A375 (cell line): ENCODE results near the gene ZNF563. TPM values are rescaled to one million over a fixed set of nuclear protein-coding genes. Genes with fewer than 3 reads are reported as not detected.

Experiments
- small RNA-seq: library from RNA; depleted of rRNA; stranded (forward); fragments of <200 nt; gene quantifications from one replicate; pipeline ENCODE3, GENCODE V24; 2014
- total RNA-seq: library from RNA; depleted of rRNA; stranded (reverse); fragments of >200 nt; shearing (Covaris generic); gene quantifications from 2 replicates; pipeline ENCODE4 v1.2.3, GENCODE V29; 2014; rRNA removed

The ZNF563 gene
- total RNA-seq, result 1.4 and 2.4 TPM in 2 replicates

GRCh38 chr19:12333162-12334159, at the start of gene ZNF563:
TSS of gene ZNF563 (minus strand) at chr19:12333633. CDS start at chr19:12333482, 151 bp downstream.

DNA sequence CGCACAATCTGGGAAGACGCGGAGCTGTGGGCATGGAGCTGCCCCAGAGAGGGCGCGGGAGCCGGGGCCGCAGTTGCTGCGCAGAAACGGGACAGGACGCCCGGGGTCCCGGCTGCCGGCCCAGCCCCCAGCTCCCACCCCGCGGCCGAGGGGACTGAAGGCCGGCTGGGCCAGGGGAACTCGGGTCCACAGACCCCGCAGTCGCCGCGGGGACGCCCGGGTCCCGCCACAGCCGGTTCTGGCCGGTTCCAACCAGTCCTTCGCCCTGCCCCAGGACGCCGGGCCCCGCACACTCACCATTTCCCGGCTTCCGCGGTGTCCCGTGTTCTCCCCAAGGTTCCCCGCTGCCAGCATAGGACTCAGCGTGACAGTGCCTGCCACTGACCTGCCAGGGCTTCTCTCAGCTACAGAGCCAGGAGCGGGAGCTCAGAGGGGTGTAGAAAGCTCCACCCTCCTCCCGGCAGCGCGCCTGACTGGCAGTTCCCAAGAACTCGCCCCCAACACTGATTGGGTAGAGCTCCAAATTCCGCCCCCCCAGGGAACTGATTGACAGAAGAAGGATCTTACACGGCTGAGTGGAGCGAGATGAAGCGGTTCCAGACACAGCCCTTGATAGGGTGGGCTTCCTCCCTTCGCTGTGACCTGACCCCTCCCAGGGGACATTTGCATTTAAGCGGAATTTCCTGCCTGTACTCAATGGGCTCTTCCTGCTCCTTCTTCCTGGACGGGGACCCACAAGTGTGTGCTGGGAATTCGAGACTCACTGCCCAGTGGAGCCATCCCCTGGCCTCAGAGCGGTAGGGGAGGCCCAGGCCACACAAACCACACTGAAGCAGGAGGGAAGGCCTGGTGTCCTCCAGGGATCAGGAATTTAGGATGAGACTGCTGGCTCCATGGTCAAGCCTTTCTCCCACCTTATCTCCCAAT, 32.1 kb upstream of the ZNF563 start, which contains the start of gene ZNF442:
TSS of gene ZNF442 (minus strand) at position 448 of the 927 bp plus-strand sequence. CDS start 2,052 bp downstream, outside the sequence.

GRCh38 chr19:12294249-12295158, 38.9 kb downstream of the ZNF563 start, which contains the start of gene ZNF44:
TSS of gene ZNF44 (minus strand) at chr19:12294883. CDS start at chr19:12294694, 189 bp downstream.

Small RNA genes lying within 50 kb of the gene (small RNA-seq; reads per million reads assigned to genes)
- not detected for gene RPS29P23

Other genes with a start within 250 kb of the ZNF563 start
- 2.5 and 3.8 TPM in 2 replicates for gene ZNF20, start 193.3 kb downstream of the ZNF563 start, total RNA-seq
- 9.5 and 11.2 TPM in 2 replicates for gene ZNF625, start 176.9 kb downstream of the ZNF563 start, total RNA-seq
- 10.0 and 11.6 TPM in 2 replicates for gene ZNF136, start 170.5 kb downstream of the ZNF563 start, total RNA-seq
- 5.7 and 9.7 TPM in 2 replicates for gene ZNF44, start 38.8 kb downstream of the ZNF563 start, total RNA-seq
- gene ZNF442, start 32.0 kb upstream of the ZNF563 start, total RNA-seq, result 0.21 and 0.53 TPM in 2 replicates
- 2.3 and 4.1 TPM in 2 replicates for gene ZNF799, start 67.6 kb upstream of the ZNF563 start, total RNA-seq
- 2.2 and 2.5 TPM in 2 replicates for gene ZNF443, start 107.4 kb upstream of the ZNF563 start, total RNA-seq
- 0.45 and 0.98 TPM in 2 replicates for gene ZNF709, start 151.2 kb upstream of the ZNF563 start, total RNA-seq
- gene ZNF564, start 217.8 kb upstream of the ZNF563 start, total RNA-seq, result 3.4 TPM in 2 replicates